Regular cardiac myocyte (primary cell): Measurements from ENCODE around the gene SDC3. TPM values are rescaled to one million over a fixed set of nuclear protein-coding genes. Genes with fewer than 3 reads are reported as not detected.

ENCODE experiments used
- total RNA-seq: library from RNA; depleted of rRNA; stranded (reverse); fragments of >200 nt; gene quantifications from 2 replicates; pipeline ENCODE4 v1.2.3, GENCODE V29; 2014

The SDC3 gene
- total RNA-seq, result 6.9 and 10.1 TPM in 2 replicates

GRCh38 chr1:30908696-30909364 is at the start of gene SDC3:
SDC3 (minus strand) TSS chr1:30908758; CDS start chr1:30908586, 172 bp downstream.

Other genes starting within 250 kb of the SDC3 start
- gene MATN1, start 185.2 kb downstream of the SDC3 start, total RNA-seq, result 0.28 TPM in 1 of 2 replicates, not detected in the other
- gene LAPTM5, start 151.0 kb downstream of the SDC3 start, total RNA-seq, result 0.19 and 0.28 TPM in 2 replicates
- 60.6 and 63.5 TPM in 2 replicates for gene PUM1, start 157.0 kb upstream of the SDC3 start, total RNA-seq